Keratinocyte (primary cell): ENCODE measurements around the gene PIP4K2A.

Source experiments
- CTCF ChIP-seq, 3 experiments: IDR thresholded peaks in 1 of 3; conservative IDR thresholded peaks in 1 of 3; optimal IDR thresholded peaks in 1 of 3; 2 replicates in 2 of 3; 3 replicates in 1 of 3; pipeline versions ENCODE3 to v1.5.1; 2011; ENCODE audit warnings: low read length in 3 of 3, mild to moderate bottlenecking in 3 of 3, moderate library complexity in 2 of 3, control low read depth in 1 of 3, inconsistent platforms in 1 of 3; ENCODE audit not compliant: insufficient read depth in 2 of 3; ENCODE audit errors: extremely low read depth in 1 of 3
- EZH2 ChIP-seq: IDR thresholded peaks from one replicate; pipeline ENCODE4 v1.6.1; 2012; ENCODE audit warnings: inconsistent platforms, mild to moderate bottlenecking, low read length, moderate library complexity

DNA sequence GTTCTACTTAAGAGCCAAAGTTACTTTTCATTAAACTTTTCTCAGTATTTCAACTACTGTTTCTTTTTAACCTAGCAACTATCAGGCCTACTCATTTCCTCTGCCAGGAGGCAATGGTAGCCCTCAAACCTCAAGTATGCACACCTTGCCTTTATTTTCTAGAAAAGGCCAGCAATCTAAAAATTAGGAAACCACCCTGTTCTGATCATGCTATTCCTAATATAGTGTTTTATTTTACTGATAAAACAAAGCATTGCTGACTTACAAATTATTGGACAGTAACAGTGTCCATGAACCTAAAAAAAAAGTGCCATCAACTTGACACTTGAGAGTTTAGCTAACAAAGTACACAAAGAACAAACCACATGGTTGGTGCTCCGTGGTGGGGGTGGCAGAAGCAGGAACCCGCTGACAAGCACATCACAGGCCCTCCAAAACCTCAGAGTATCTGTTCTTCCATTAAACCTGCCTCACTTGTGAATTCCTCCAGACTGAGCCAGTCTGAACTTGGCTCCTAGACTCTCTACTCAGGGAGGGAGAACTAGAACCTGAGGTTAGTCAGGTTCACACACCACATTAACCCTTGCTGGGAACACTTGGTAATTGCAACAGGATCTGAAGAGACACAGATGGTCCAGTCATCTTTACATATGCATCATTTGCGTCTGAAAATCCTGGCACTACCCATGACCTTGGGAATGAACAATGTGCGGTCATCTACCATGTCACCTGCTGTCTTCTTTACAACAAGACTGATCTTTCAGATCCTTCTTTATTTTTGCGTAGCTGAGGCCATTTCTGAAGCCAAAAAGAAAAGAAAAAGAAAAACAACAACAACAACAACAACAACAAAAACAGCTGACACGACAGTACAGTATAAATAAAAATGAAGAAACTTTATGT, 31.9 kb downstream of the PIP4K2A start:
- no peak for TF ChIP-seq CTCF (optimal IDR thresholded peaks at IDR 0.05 in 1 of 3, IDR thresholded peaks at IDR 0.05 in 1 of 3, conservative IDR thresholded peaks at IDR 0.05 in 1 of 3; ENCODE audit: extremely low read depth in 1 of 3, insufficient read depth in 2 of 3, low read length in 3 of 3)
- TF ChIP-seq EZH2 = no peak
